NCI-H1930 (cell line): Measurements from ENCODE around the gene CD58.

ENCODE experiments used
- DNase-seq, 2 experiments: peaks; one replicate each; lab custom pipeline; 2025; lab: John Stamatoyannopoulos, UW

CD58 gene

DNA sequence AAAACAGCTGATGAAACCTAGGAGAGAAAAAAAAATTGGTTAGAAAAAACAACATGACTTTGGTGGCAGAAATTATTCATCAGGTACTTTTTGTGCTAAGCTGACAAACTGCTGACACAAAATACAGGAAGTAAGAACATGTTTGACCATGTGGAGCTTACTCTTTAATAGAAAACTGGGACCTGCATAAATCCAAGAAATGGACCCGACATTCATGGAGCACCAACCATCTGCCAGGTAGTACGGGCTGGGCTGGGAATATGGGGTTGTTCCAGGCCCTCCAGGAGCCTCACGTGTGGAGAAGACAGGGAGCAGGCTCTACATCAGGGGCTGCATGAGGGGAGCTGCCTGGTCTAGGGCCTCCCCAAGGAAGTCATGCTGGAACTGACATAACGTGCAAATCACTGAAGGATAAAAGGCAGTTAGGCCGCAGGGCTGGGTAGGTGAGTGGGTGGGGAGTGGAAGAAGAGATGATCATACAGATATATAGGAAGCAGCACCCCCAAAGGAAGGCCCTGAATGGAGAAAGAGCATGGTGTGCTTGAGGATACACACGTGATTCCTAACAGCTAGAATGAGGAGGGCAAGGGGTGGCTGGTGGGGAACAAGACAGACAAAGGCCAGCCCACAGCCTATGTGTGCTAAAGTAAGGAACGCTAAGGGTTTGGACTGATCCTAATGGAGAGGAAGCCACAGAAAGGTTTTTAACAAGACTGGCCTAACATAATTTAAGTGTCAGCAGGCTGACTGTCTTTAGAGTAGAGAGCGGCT, 26.1 kb downstream of the CD58 start:
- DNase-seq = no peak

DNA sequence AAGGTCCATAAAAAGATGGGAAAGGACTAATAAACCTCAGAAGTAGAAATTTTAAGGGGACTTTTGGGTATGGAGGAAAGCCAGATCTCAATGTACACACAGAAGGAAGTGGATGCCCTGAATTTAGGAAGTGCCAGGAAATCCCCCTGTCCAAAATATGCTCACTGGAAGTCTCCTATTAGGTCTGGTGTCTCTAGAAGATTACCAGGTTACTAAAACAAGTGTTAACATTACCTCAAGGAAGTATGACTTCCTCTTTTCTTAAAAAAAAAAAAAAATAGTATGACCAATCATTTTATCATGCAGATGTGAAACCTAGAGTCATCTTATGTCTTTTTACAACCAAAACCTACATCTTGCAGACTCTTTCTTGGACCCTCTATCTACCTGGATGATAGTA, 30.7 kb downstream of the CD58 start:
- DNase-seq = no peak

DNA sequence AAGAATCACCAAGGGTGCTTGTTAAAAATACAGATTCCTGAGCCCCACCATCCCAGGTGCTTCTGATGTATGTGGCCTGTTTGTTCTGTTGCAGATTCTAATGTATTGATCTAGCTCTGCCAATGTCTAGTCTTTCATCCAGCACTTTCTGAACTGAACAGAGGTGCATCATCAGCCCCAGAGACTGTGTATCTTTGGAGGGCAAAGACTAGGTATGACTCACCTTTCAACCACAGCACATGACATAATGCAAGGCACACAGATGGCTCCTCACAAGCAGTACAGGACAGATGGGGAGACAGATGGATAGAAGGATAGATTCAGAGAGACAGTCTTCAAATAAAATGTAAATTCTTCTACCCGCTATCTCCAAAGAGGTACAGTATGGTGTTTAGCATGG, 32.3 kb downstream of the CD58 start:
- no peak for DNase-seq

DNA sequence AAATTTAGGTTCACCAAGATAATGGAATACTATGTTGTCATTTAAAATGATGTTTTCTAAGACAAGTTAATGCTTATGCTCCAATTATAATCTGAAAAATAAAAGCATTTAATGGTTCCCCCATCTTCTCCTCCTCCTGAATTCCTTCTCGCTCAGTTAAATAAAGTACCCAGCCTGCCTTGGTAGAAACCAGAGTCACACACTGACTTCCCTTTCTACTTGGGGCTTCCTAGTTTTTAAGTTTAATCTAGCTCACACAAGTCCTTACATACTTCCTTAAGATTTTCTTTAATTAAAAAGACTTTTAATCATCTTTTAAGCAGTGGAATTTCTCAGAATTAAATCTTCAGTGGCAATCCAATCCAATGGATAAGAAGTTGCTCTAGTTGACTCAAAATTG, 32.9 kb downstream of the CD58 start:
- no peak for DNase-seq

DNA sequence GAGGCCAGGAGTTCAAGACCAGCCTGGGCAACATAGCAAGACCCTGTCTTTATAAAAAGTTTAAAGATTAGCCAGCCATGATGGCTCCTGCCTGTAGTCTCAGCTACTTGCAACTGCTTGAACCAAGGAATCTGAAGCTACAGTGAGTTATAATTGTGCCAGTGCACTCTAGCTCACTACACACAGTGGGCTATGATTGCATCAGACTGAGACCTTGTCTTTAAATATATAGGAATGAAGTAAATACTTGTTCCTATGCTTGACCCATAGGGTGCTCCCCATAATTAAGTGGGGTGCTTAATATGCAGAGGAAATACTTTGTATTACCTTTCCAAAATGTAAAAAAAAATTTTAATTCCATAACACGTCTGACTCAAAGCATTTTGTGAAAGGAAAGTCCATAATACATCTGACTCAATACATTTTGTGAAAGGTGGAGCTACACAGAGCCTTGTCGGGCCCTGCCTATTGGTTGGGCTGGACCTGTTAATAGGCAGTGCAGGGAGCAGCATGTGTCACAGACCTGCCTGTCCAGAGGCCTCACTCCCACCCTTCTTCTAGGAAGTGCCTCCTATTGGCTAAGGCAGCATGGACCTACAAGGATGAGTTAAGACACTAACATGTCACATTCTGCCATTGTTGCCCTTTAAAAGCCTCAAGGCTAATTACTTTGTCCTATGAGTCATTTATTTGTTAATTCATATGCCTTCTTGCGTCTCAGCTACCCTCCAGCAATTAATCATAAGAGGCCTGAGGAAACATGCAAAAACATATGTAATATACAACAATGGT, 33.6 kb downstream of the CD58 start:
- DNase-seq = no peak

DNA sequence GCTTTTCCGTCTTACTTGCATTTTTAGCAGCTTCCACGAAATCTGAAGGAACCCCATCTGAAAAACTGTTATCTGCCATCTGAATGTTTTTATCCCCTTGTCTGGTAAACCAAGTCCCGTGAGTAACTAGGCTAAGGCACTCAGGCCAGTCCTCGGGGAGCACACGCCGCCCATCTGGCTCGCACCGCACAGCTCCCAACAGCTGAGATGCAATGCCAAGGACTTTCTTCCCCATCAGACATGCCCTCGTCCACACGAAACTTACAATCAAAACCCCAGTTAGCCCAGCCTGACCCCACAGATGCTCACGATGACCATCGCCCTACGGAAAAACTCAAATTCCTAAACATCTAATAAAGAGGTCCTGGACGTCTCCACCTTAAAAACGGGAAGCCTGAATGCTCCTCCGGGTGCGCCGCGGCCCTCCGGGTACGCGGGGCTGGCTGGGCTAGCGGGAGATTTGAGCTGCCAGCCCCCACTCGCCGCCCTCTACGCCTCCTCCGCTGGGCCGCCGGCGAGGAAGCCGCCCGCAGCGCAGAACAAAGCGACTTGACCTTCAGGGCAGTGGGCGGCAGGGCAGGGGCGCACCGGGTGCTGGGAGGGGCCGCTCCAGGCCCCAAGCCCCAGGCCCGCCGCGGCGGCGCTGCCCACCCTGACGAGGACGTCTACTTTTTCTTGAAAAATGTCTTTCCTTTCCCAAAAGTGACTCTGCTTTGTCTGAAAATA, 36.6 kb downstream of the CD58 start:
- no peak for DNase-seq

DNA sequence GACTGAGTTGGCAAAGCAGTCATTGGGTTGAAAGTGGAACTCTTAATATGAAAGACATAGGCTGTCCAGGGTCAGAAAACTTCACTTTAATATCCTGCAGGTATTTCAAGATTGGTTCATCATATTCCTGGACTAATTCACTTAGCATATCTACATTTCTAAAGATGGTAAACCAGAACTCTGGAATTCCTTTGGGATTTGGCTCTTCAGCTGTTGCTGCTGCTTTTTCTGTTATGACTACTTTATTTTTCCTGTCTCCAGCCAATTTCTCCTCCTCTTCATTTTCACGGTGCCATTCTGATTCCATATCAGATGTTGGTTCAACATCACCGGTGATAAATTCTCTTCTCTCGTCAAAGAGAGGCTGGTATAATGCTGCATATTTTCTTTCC, 37.4 kb downstream of the CD58 start:
- no peak for DNase-seq

DNA sequence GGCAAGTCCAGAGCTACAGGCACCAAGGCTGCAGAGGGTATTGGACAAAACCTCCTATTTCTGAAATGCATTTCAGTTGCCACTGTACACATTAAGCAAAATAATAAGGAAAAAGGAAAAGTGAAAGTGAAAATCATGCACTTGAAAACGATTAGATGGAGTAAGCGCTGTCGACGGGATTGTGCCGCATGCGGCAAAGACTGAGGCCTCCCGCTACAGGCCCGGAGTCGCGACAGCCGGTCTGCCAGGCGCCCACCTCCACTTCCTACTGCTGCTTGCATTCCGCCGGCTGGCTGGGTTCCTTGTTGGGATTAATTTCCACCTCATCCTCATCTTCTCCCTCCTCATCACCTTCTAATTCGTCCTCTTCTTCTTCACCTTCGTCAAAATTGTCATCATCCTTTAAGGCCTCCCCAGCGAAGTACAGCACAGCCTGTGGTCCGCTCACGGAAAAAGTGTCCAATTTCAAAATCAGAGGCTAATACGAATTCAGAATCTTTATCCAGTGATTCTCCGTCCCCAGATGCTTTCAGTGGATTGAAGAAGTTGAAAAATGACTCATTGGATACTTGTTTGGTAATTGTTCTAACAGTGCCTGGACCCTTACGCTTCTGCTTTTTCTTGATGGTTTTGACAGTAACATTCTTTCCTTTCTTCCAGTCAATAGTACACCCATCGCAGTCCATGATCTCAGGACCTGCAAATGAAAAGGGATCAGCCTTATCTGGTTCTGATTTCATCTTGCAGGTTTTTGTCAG, 38.0 kb downstream of the CD58 start:
- no peak for DNase-seq

DNA sequence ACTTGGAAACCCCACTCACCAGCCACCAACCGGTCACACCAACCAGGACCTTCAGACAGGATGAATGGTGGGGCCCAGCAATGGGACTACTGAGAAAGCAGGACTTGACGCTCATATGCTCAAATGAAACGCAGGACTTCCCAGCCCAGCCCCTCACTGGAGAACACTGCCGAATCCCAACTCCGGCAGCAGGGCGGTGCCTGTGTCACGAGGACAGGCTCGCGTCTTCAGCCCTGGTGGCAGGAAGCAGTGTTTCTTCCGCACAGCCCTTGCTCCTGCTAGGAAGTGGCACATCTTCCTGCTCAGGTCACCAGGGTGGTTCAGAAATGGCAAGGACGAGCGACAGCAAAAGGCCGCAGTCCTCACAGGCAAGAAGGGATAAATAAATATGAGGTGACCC, 38.9 kb downstream of the CD58 start:
- DNase-seq = no peak

DNA sequence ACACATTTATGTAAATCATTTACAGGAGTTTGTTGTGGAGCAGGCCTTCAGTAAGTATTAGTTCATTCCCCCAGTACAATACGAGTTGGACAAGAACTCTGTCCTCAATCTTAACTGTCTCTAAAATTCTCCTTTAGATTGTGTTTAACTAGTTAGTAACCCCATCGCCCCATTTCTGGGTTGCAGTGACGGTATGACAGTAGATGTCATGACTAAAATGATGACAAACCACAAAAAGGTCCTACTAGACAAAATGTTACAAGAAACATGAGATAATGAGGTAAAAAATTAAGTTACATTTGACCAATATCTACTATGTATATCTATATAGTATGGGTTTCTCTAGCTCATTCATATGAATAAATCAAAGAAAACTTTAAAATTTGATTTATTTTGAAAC, 41.1 kb downstream of the CD58 start:
- no peak for DNase-seq

DNA sequence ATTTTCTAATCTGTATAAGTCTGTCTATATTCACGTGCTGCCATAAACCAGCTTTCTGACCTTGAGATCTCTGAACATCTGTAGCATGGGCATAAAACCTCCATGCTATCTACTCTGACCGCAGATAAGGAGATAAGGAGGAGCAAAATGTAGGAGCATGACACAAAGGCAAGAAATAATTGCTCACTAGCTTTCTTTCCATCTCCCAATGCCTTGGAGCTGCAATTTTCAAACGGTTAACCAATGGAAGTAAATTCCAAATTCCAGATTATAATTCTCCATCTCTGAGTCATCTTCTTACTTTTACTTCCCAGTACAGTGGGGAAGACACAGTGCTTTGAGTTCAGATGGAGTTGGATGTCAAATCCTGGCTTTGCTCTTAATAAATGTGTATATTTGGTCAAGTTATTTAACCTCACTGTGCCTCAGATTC, 41.6 kb downstream of the CD58 start:
- DNase-seq = no peak

DNA sequence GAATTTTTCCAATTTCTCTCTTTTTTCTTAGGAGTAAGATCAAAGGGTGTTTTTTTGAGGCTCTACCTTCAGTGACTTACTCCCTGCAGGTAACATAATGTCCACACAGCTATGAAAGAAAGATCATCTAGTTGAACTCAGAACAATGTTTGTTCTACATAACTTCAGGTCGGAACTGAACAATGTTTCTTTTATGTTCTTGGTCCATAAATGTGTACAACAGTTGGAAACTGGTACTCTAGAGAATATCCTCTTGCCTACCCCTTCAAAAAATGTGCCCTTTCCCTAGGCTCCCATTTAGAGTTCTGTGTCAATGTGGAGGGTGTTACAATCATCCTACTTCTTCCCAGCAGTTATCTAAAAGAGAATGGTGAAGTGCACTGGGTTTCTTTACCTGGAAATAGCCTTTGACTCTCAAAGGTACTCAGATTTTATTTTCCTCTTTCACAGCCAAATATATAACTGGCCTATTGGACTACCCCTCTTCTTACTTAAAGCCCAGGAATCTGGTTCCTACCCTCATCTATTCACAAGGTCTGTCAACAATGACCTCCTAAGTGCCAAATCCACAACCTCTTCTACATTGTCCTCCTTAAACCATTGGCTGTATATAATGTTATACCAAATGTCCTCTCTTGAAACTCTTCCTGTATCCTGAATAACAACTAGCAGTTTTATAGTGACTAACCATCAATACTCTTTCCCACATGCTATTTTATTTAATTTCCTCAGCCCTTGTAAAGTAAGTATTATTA, 42.3 kb downstream of the CD58 start:
- DNase-seq = no peak

DNA sequence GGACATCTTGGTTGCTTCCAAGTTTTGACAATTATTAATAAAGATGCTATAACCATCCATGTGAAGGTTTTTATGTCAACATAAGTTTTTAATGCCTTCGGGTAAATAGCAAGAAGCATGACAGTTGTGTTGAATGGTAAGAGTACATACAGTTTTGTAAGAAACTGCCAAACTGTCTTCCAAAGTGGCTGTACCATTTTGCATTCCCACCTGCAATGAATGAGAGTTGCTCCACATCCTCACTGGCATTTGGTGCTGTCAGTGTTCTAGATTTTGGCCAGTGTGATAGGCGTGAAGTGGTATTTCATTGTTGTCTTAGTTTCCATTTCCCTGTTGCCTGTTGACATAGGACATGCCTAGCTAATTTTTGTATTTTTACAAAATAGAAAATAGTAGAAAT, 45.4 kb downstream of the CD58 start:
- DNase-seq = no peak

DNA sequence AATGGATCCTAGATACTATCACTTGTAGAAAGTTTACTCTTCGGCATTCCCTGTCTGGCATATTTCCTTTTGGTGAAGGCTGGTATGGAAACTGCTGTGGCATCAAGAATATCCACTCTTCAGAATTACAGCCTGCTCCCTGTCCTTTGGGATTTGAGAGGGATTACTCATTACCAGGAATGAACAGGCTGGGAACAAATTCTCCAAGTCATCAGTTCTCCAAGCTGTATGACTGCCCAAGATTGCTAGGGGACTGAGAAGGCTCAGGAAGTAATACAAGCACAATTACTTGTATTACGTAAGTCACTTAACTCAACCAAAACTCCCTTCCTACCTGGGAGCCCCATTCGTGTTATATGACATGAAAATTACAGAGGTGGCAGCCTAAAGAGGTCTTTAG, 49.6 kb downstream of the CD58 start:
- DNase-seq = no peak

DNA sequence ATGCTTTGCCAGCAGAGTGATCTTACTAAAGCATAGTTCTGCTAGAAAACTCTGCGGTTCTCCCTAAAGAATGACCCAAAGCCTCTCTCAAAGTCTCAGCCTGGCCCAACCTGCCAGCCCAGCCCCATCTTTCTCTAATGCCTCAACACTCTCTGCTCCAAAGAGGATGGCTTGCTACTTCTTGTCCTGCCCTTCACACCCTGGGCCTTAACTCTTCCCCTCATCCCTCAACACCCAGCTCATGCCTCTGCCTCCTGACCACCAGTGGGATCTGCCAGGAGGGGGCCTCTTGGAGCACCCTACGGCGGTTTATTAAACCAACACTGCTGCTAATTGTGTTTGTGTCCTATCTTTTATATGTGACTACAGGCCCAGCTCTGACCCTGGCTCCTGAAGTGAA, 52.4 kb downstream of the CD58 start:
- DNase-seq = no peak

DNA sequence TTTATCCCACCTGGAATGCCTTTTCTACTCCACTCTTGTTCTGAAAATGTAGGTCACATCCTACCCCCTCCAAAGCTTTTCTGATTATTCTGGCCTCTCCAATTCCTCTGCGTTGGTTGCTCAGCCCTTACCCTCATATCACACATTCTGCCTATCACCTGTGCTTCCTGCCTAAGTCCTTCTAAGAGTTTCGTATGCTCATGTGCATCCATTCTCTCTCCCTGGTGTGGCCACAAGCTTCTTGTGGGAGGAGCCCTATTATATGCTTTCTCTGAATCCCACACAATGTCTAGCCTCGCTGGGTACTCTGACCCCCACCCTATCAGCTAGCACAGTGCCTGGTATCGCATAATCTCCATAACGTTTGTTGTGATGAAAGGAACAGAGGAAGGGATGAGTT, 54.2 kb downstream of the CD58 start:
- no peak for DNase-seq

DNA sequence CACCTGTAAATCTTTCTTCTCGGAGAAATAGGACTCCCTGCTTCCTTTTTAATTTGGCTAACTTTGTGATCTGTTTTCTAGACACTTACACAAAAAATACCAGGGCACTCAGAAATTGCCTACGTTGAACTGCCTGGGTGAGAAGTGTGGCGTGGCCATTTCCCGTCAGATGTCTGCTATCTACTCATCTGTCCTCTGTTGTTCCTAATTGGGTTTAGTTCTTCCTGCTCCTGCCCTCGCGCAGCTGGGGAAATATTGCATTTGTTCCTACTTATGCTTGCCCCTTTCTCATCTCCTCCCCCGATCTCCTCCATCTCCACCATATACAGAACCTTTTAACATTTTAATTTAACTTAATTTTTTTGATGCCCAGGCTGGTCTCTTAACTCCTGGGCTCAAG, 55.1 kb downstream of the CD58 start:
- no peak for DNase-seq

DNA sequence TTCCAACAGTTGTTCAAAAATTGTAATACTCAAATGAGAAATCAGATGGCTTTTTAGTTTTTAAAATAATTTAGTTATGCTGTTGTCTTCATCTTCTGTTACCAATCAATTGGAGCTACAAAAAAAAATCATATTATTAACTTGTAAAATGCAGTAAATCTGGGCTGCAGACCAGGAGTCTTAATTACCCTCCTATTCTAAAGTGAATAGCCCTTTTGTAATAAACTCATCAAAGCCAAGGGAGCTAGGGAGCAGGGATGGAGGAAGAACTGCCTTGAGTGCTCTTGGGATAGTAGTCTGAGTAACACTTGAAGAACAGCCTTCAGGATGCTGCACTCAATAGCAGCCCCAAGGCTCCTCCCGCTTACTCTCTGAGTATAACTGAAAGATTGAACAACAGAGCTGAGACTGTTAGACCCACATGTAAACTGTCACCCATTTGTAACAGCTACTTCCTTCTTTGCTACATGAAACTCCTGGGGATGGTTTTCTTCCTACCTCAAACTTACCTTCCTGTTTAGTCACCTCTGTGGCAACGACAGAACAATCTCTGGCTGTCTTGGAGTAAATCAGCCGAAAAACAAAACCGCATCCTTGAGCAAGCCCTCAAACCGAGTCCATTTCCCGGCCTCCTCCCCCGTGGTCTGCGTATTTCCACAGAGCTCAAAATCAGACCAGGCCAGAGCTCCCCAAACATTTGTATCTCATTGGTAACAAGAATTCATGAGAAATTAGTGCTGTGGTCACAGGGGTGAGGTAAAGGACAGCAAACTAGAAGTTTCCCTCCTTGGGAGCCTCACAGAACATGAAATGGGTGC, 55.9 kb downstream of the CD58 start:
- no peak for DNase-seq

DNA sequence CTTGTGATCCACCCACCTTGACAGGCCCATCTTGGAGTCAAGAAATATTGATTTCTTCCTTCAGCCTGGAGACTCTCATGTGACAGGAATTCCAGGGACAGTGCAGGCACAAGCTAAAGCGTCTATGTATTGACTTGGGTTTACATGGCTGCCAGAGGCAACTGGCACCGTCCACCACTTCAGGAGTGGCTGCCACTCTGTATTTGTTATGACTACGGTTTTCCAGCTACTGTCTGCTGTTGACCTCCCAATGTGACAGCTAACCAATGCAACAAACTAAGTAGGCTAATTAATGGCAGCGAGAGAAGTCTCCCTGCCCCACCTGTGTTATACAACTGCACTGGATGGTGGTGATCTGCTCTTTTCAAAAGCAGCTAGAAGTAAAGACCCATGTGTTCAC, 56.9 kb downstream of the CD58 start:
- DNase-seq = no peak

DNA sequence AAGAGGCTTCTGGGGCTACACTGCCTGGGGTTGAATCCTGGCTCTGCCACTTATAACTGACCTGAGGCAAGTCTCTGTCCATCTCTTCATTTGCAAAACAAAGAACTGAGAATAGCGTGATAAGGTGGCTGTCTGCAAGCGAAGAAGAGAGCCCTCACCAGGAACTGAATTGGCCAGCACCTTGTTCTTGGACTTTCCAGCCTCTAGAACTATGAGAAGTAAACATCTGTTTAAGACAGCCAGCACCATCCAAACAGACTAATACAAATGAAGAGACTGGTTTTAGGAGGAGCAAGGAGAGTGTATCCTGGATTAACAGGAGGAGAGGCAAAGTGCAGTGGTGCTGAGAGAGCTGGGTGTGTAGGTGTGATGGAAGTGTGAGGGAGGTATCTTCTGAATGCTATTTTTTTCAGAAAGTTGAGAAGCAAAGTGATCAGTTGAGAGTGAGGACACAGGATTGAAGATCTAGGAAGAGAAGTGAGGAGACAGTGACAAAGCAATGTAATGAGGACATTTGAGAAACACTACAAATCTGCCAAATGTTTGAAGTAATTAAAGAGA, 59.3 kb downstream of the CD58 start:
- no peak for DNase-seq
